ENCODE measurements around the gene HIVEP3. TPM values are rescaled to one million over a fixed set of nuclear protein-coding genes. Genes with fewer than 3 reads are reported as not detected.
A peak's percentile ranks its signal among the peaks of the same experiment; 100 is the strongest.

The HIVEP3 gene
- total RNA-seq, 2 donors from 2014 or later: 2.3 to 12.8 TPM

- Histone ChIP-seq H3K9me3 (no peaks in the 10 kb centered on the region), H3K4me1 (ENCODE audit: control insufficient read depth in 1 of 2, low read depth in 2 of 2) (peaks cover 9 to 11% of the 10 kb centered on the region in 2 donors), H3K27me3 (replicated peaks; ENCODE audit: insufficient read depth) (no peaks in the 10 kb centered on the region), H3K36me3 (no peaks in the 10 kb centered on the region), H3K27ac (no peak overlapping the region), H3K4me3 (no peak overlapping the region)
- no peak for DNase-seq (ENCODE audit: low spot score)
- TF ChIP-seq CTCF (IDR thresholded peaks at IDR 0.05): no peak
- no peak for ATAC-seq (ENCODE audit: insufficient number of reproducible peaks, low FRiP score, low read depth)
Measured at GRCh38 chr1:41520951-41521752, 397.6 kb downstream of the HIVEP3 start.

- H3K27me3 ChIP-seq (replicated peaks; ENCODE audit: insufficient read depth): no peaks in the 10 kb centered on the region
- H3K4me1 ChIP-seq (ENCODE audit: control insufficient read depth in 1 of 2, low read depth in 2 of 2): peaks cover 12 to 19% of the 10 kb centered on the region in 2 donors
- no peak overlapping the region for H3K4me3 ChIP-seq
- no peak for TF ChIP-seq CTCF (IDR thresholded peaks at IDR 0.05)
- no peak overlapping the region for H3K27ac ChIP-seq
- H3K36me3 ChIP-seq: no peaks in the 10 kb centered on the region
- no peak for DNase-seq (ENCODE audit: low spot score)
- no peak for ATAC-seq (ENCODE audit: insufficient number of reproducible peaks, low FRiP score, low read depth)
- no peaks in the 10 kb centered on the region for H3K9me3 ChIP-seq
Measured at GRCh38 chr1:41519667-41520066, 399.1 kb downstream of the HIVEP3 start.

DNA sequence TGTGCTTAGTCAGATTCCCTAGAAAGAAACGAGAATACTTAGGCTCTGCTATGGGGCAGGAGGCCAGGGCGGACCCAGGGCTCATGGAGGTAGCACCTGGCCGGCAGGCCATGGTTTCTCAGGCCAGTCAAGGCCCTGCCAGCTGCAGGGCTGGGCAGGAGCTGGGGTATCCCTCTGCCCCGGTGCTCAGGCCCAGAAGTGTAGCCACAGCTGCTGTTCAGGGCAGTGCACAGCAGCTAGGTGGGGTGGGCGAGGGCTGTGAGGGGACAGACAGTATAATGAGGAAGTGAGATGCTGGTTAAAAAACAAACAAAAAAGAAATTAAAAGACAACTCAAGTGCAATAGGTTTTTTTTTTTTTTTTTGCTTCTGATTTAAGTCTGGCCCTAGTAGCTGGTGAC is 400.3 kb downstream of the HIVEP3 start:
- H3K27ac ChIP-seq: no peak overlapping the region
- no peak for DNase-seq (ENCODE audit: low spot score)

GRCh38 chr1:41517062-41517438 is 401.7 kb downstream of the HIVEP3 start:
- ATAC-seq (ENCODE audit: insufficient number of reproducible peaks, low FRiP score, low read depth): no peak
- Histone ChIP-seq H3K4me3 (peak overlapping the region; percentile 83), H3K36me3 (no peaks in the 10 kb centered on the region), H3K9me3 (no peaks in the 10 kb centered on the region), H3K27ac (no peak overlapping the region), H3K27me3 (replicated peaks; ENCODE audit: insufficient read depth) (no peaks in the 10 kb centered on the region), H3K4me1 (ENCODE audit: control insufficient read depth in 1 of 2, low read depth in 2 of 2) (peaks cover 12 to 19% of the 10 kb centered on the region in 2 donors)
- DNase-seq (ENCODE audit: low spot score): no peak
- no peak for TF ChIP-seq CTCF (IDR thresholded peaks at IDR 0.05)

More for the DNA sequence above, 400.3 kb downstream of the HIVEP3 start:
- Histone ChIP-seq H3K27me3 (replicated peaks; ENCODE audit: insufficient read depth) (no peaks in the 10 kb centered on the region), H3K4me3 (no peak overlapping the region), H3K4me1 (ENCODE audit: control insufficient read depth in 1 of 2, low read depth in 2 of 2) (peaks cover 12 to 19% of the 10 kb centered on the region in 2 donors), H3K36me3 (no peaks in the 10 kb centered on the region), H3K9me3 (no peaks in the 10 kb centered on the region)
- no peak for ATAC-seq (ENCODE audit: insufficient number of reproducible peaks, low FRiP score, low read depth)
- TF ChIP-seq CTCF (IDR thresholded peaks at IDR 0.05): no peak

DNA sequence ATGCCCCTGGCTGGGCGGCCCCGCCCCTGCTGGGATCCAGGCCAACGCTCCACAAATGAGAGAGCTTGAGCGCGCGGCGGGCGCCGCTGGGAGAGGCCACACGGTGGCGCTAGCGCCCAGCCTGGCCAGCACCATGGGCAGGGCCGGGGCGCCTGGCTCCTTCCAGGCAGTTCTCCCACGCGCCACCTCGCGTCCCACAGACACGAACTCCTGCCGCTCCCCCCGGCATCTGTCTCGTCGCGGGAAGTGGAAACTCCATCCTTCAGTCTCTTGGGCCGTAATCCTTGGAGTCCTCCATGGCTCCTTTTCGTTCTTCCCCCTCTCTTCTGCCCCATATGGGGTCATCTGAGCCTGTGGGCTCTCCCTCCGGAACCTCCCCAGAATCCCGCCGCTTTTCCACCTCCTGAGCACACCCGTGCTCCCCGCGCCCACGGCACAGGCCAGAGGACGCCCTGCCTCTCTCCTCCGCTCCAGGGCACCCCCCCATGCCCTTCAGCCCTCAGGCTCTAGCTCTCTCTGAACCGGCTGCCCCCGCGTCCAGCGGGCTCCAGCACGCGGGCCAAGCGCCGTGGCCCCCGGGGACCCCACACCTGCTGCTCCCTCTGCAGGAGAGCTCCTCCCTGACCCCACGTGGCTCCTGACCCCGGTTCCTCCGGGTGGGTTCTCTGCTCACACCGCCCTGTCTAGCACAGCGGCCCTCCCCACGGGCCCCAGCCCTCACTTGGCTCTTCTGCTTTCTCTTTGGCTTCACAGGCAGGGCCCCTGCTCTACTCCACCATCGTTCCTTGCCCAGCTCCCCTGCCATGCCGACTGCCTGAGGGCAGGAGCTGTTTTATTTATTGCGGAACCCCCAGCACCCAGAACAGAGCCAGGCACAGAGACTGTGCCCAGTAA is 402.3 kb downstream of the HIVEP3 start:
- ATAC-seq (ENCODE audit: insufficient number of reproducible peaks, low FRiP score, low read depth) (peak; percentile 90), DNase-seq (ENCODE audit: low spot score) (no peak)
- Histone ChIP-seq H3K27ac (peak overlapping the region in 1 of 2 donors; percentile 30), H3K4me3 (peak overlapping the region; percentile 83), H3K9me3 (no peaks in the 10 kb centered on the region), H3K4me1 (ENCODE audit: control insufficient read depth in 1 of 2, low read depth in 2 of 2) (peaks cover 12 to 19% of the 10 kb centered on the region in 2 donors), H3K27me3 (replicated peaks; ENCODE audit: insufficient read depth) (no peaks in the 10 kb centered on the region), H3K36me3 (no peaks in the 10 kb centered on the region)
- peak; percentile 95 for TF ChIP-seq CTCF (IDR thresholded peaks at IDR 0.05)
